SK-N-MC (cell line): ENCODE data around the gene CCDC73.

ENCODE experiments used
- DNase-seq: peaks from one replicate; pipeline ENCODE4 v3.0.0-alpha.2; 2011; ENCODE audit warnings: low read depth, low spot score
- H3K27ac ChIP-seq: fragments of 200-600 bp; sonication (generic); 2 replicates; pipeline ENCODE4 v1.5.1; 2016; ENCODE audit warnings: mixed run types
- H3K36me3 ChIP-seq: fragments of 200-600 bp; sonication (generic); 2 replicates; pipeline ENCODE4 v1.6.1; 2017; ENCODE audit warnings: antibody characterized with exemption, low read length, mixed read lengths; ENCODE audit not compliant: insufficient read depth
- H3K4me3 ChIP-seq: fragments of 200-600 bp; sonication (generic); 2 replicates; pipeline ENCODE4 v1.5.1; 2016
- H3K9ac ChIP-seq: fragments of 200-600 bp; sonication (generic); 2 replicates; pipeline ENCODE4 v1.8.0; 2017; ENCODE audit warnings: mixed run types, mixed read lengths; ENCODE audit not compliant: insufficient read length
- H3K9me3 ChIP-seq: fragments of 200-600 bp; sonication (generic); 2 replicates; pipeline ENCODE4 v1.6.1; 2017; ENCODE audit warnings: low read depth, mild to moderate bottlenecking, antibody characterized with exemption, low read length, moderate library complexity, mixed read lengths
- EZH2 ChIP-seq: fragments of 200-600 bp; sonication (generic); IDR thresholded peaks from one replicate; pipeline ENCODE4 v1.6.1; 2017; ENCODE audit warnings: antibody characterized with exemption
- FOXP2 ChIP-seq: optimal IDR thresholded peaks from 2 replicates; pipeline ENCODE3; 2011; ENCODE audit warnings: mild to moderate bottlenecking, moderate library complexity; ENCODE audit not compliant: insufficient read depth; ENCODE audit errors: extremely low read length, control extremely low read depth
- POLR2AphosphoS5 ChIP-seq: IDR thresholded peaks from 2 replicates; pipeline ENCODE4 v1.6.1; 2012; ENCODE audit warnings: mild to moderate bottlenecking, low read depth, low read length, borderline replicate concordance

The CCDC73 gene

DNA sequence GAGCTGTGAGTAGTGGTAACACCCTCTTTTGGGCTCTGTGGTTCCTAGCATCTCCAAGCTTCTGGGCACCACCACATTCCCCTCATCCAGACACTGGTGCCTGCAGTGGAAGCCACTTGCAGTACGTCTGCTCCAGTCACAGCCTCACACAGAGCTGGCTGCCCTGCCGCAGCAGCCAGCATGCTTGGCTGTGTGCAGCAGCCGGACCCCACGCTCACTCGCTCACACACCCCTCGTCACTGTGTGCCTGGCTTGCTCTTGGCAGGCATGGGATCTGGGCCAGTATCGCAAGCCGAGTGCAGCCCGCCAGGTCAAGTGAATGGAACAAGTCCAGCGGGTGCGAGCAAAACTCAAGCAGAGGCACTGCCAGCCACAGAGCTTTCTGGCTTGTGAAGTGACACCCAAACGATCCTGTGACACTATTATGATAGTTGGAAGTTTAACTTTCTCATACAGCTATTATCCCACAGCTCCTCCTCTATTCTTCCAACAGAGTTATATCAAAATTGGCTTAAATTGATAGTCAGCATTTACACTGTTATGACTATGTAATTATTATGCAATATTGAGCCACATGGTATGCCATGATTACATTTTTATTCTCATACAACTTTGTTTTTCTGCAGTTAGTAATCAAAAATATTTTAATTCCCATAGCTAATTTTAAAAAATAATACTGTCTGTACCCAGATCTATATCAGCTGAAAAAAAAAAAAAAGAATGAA, 89.0 kb downstream of the CCDC73 start:
- DNase-seq = no peak
- Histone ChIP-seq H3K9me3 (no peaks in the 10 kb centered on the region), H3K27ac (no peak overlapping the region), H3K4me3 (no peak overlapping the region), H3K36me3 (no peaks in the 10 kb centered on the region), H3K9ac (no peak overlapping the region)
- TF ChIP-seq FOXP2 = no peak
- TF ChIP-seq POLR2AphosphoS5 = no peak
- TF ChIP-seq EZH2 = no peak

- Histone ChIP-seq H3K36me3 (no peaks in the 10 kb centered on the region), H3K4me3 (no peak overlapping the region), H3K27ac (no peak overlapping the region), H3K9ac (no peak overlapping the region), H3K9me3 (no peaks in the 10 kb centered on the region)
- DNase-seq = no peak
- TF ChIP-seq FOXP2 = no peak
- TF ChIP-seq POLR2AphosphoS5 = no peak
- no peak for TF ChIP-seq EZH2
Observed at GRCh38 chr11:32704775-32705174, 89.7 kb downstream of the CCDC73 start.

GRCh38 chr11:32704261-32704660, 90.2 kb downstream of the CCDC73 start:
- H3K4me3 ChIP-seq = no peak overlapping the region
- DNase-seq = no peak

DNA sequence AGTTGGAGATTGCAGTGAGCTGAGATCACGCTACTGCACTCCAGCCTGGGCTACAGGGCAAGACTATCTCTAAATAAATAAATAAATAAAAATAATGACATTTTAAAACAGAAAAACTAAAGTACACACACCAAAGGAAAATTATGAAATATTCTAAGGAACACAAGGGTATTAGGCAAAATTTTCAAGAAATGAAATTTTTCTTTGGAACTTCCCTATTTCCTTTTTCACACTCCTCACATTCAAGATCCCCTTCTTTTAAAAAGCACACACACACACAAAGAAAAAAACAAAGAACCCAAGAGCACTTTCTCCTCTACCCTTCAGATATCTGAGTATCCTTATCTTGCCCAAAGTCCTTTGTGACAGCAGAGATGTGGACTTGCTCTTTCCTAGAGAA, 92.8 kb downstream of the CCDC73 start:
- no peaks in the 10 kb centered on the region for H3K9me3 ChIP-seq
- TF ChIP-seq EZH2 = no peak
- no peak for TF ChIP-seq FOXP2
- no peak for TF ChIP-seq POLR2AphosphoS5
- no peak overlapping the region for H3K9ac ChIP-seq
- H3K4me3 ChIP-seq = no peak overlapping the region
- H3K36me3 ChIP-seq = no peaks in the 10 kb centered on the region
- no peak overlapping the region for H3K27ac ChIP-seq
- DNase-seq = no peak

More at GRCh38 chr11:32704261-32704660, 90.2 kb downstream of the CCDC73 start:
- Histone ChIP-seq H3K9me3 (no peaks in the 10 kb centered on the region), H3K27ac (no peak overlapping the region), H3K9ac (no peak overlapping the region), H3K36me3 (no peaks in the 10 kb centered on the region)
- no peak for TF ChIP-seq EZH2
- no peak for TF ChIP-seq POLR2AphosphoS5
- no peak for TF ChIP-seq FOXP2

DNA sequence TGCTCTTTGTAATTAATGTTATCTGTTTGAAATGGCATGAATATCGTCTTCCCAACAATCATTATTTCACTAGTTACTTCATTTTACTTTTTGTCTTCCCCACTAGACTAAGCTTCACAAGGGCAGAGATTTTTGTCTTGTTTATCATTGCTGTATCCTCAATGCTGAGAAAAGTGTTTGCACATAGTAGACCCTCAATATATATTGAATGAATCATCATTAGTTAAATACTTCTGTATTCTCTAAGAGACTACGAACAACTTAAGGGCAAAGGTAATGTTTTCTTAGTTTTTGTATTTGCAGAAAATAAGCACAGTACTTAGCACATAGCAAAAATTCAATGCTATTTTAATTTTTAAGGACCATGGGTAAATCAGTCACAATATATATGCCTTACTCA, 95.9 kb downstream of the CCDC73 start:
- no peak overlapping the region for H3K27ac ChIP-seq
- TF ChIP-seq EZH2 (no peak), FOXP2 (no peak)
- no peak overlapping the region for H3K4me3 ChIP-seq
- H3K9me3 ChIP-seq = no peaks in the 10 kb centered on the region
- DNase-seq = no peak
- no peak overlapping the region for H3K9ac ChIP-seq
- H3K36me3 ChIP-seq = no peaks in the 10 kb centered on the region

DNA sequence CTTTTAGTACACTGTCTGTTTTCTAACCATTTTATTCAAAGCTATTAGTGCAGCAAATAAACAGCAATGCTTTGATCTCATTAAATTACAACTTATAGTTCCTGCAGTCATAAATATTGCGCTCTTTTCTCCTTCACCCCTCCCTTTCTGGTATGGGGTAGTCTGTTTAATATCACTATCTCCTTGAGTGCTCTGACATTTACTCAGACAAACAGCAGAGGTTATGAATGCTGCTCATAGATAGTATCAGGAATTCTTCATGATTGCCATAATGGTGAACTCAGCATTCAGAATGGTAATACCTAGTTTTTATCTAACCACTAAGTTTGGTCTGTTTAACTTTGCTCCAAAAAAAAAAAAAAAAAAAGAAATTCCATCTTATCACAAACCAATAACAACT, 123.4 kb downstream of the CCDC73 start:
- no peaks in the 10 kb centered on the region for H3K9me3 ChIP-seq
- no peak overlapping the region for H3K4me3 ChIP-seq

GRCh38 chr11:32659672-32660071, 134.8 kb downstream of the CCDC73 start:
- Histone ChIP-seq H3K36me3 (no peaks in the 10 kb centered on the region), H3K4me3 (no peak overlapping the region), H3K9me3 (no peaks in the 10 kb centered on the region), H3K9ac (no peak overlapping the region), H3K27ac (no peak overlapping the region)
- no peak for DNase-seq
- TF ChIP-seq EZH2 (no peak), POLR2AphosphoS5 (no peak), FOXP2 (no peak)

More for the DNA sequence above, 123.4 kb downstream of the CCDC73 start:
- Histone ChIP-seq H3K36me3 (no peaks in the 10 kb centered on the region), H3K27ac (no peak overlapping the region), H3K9ac (no peak overlapping the region)
- no peak for DNase-seq
- TF ChIP-seq EZH2 = no peak
- no peak for TF ChIP-seq POLR2AphosphoS5
- no peak for TF ChIP-seq FOXP2

DNA sequence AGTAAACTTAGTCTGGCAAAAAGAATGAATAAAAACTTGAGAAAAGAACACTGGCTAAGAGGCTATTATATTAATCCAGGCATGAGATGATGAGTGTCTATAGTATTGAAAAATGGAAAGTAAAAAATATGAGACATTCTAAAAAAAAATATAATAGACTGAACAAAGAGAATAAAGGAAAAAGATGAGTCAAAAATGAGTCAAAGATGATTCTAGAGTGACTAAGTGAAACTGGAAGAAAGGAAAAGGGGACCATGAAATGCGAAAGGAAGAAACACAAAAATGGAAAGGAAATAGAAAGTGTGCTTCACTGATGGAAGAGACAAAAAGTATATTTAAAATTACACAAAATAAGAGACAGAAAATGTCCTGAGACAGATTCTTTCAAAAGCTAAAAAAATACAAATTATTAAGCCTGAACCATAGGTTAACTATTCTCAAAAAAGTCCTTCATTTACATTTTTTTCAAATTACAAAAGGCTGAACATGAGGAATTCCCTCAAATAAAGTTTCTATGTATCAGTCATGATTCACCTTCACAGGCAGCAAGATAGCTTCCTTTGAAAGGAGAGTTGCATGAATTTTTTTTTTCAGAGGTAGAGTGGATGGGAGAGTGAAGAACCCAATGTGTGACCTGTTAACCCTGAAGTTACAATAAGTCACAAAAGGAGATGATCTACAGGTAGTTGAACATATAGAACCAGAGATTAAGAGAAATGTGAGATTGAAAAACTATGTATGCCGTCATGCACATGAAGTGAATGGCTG, 135.6 kb downstream of the CCDC73 start:
- Histone ChIP-seq H3K9ac (no peak overlapping the region), H3K4me3 (no peak overlapping the region), H3K9me3 (no peaks in the 10 kb centered on the region), H3K36me3 (no peaks in the 10 kb centered on the region), H3K27ac (no peak overlapping the region)
- TF ChIP-seq EZH2 = no peak
- TF ChIP-seq FOXP2 = no peak
- no peak for TF ChIP-seq POLR2AphosphoS5
- DNase-seq = no peak
